ENCODE data around the gene TM4SF5.

Gene TM4SF5

DNA sequence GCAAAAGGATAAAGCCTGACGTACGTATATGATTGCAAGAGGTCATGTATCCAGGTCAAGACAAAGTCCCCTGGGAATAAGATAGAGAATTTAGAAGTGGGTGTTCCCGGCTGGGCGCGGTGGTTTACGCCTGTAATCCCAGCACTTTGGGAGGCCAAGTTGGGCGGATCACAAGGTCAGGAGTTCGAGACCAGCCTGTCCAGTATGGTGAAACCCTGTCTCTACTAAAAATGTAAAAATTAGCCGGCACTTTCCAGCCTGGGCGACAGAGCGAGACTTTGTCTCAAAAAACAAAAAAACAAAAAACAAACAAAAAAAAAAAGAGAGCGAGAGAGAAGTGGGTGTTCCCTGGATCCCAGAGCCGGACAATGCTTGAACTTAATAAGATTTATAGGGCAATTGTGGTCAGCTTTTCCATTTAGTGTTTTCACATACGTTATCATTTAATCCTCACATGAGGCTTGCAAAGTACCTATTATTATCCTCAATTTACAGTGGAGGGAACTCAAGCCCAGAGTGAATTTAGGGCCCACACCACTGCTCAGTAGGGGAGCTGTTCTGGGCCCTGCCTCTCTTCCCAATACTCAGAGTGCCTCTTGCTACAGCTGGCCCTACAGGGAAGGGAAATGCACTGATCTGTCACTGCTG lies 16.6 kb downstream of the TM4SF5 start:
- Histone ChIP-seq H4K8ac (ENCODE audit: low read depth, low read length) (no peak overlapping the region), H3K14ac (ENCODE audit: low read length) (no peak overlapping the region), H3K4me1 (ENCODE audit: control insufficient read depth in 1 of 2, insufficient read depth in 2 of 2, low read length in 2 of 2) (peaks cover 6 to 8% of the 10 kb centered on the region in 2 experiments), H3K27me3 (ENCODE audit: insufficient read depth, low read length) (no peaks in the 10 kb centered on the region), H3K4ac (ENCODE audit: low read depth, low read length) (no peak overlapping the region), H3K4me2 (ENCODE audit: low read length) (peak overlapping the region; percentile 97), H3K9me3 (ENCODE audit: insufficient read depth, low read depth, low read length) (peaks cover 1% of the 10 kb centered on the region), H3K4me3 (ENCODE audit: low read depth, low read length) (no peak overlapping the region), H3K79me1 (ENCODE audit: low read length) (peaks cover 16% of the 10 kb centered on the region), H2AK5ac (ENCODE audit: low read length) (no peak overlapping the region), H2AFZ (ENCODE audit: insufficient read depth, low read length, poor library complexity) (no peak overlapping the region), H3K23ac (ENCODE audit: low read length) (no peak overlapping the region), H3K36me3 (ENCODE audit: control insufficient read depth in 1 of 2, insufficient read depth in 2 of 2, low read length in 2 of 2) (no peaks in the 10 kb centered on the region), H4K91ac (ENCODE audit: low read depth, low read length) (no peak overlapping the region), H3K79me2 (ENCODE audit: control insufficient read depth, insufficient read depth, low read length, poor library complexity) (peaks cover 11% of the 10 kb centered on the region), H3K27ac (ENCODE audit: low read depth, low read length) (no peak overlapping the region), H3K9ac (ENCODE audit: low read length) (no peak overlapping the region), H2BK120ac (ENCODE audit: insufficient read depth, low read length, poor library complexity) (no peak overlapping the region), H3K18ac (ENCODE audit: low read length) (no peak overlapping the region), H2BK5ac (ENCODE audit: low read depth, low read length, poor library complexity) (no peak overlapping the region), H4K12ac (ENCODE audit: low read depth, low read length) (peak overlapping the region; percentile 13), H2BK12ac (ENCODE audit: low read length) (no peak overlapping the region)
- no peak for DNase-seq
- WGBS (ENCODE audit: extremely low coverage, insufficient coverage, insufficient read length) = no CpG with 5 or more reads among the region's 14 CpGs

DNA sequence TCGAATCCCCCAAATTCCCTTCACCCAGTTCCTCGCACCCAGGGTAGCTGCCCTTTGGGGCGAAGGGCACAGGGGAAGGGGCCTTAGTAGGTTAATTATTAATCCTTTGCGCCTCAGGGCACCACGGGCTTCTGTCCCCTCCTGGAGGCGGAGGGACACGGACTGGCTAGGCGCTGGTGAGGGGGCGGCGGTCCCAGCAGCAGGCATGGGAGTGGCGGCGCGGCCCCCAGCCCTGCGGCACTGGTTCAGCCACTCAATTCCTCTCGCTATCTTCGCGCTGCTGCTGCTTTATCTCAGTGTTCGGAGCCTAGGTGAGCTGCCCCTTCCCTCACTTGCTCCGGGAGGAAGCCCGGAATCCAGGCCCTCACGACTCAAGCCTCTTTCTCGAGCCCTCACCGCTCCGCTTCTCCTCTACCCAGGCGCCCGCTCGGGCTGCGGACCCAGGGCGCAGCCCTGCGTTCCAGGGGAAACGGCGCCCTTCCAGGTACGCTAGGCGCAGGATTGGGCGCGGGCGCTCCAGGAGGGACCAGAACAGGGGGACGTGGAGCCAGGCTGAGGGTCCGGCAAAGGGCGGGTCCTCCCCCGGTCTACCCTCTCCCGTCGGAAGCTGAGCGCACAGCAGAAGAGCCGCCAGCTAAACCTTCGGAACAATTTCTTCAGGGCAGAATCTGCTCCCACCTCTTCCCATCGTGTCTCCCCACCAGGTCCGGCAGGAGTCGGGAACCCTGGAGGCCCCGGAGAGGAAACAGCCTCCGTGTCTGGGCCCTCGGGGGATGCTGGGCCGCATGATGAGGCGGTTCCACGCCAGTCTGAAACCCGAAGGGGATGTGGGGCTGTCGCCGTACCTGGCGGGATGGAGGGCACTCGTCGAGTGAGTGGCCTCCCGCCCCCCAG lies 17.4 kb downstream of the TM4SF5 start, which contains the start of gene GLTPD2:
Gene GLTPD2 (plus strand): TSS at position 158 of the 894 bp plus-strand sequence. CDS start 48 bp downstream, at position 206.
- Histone ChIP-seq H4K8ac (ENCODE audit: low read depth, low read length) (peak within 1 kb of the TSS; percentile 97), H3K27me3 (ENCODE audit: insufficient read depth, low read length) (no peaks in the 10 kb centered on the region), H3K9ac (ENCODE audit: low read length) (peak within 1 kb of the TSS; percentile 75), H3K9me3 (ENCODE audit: insufficient read depth, low read depth, low read length) (peaks cover 1% of the 10 kb centered on the region), H3K18ac (ENCODE audit: low read length) (peak within 1 kb of the TSS; percentile 95), H3K4me2 (ENCODE audit: low read length) (peak within 1 kb of the TSS; percentile 97), H2BK12ac (ENCODE audit: low read length) (peak within 1 kb of the TSS; percentile 73), H3K79me1 (ENCODE audit: low read length) (peaks cover 16% of the 10 kb centered on the region), H2AK5ac (ENCODE audit: low read length) (peak within 1 kb of the TSS; percentile 39), H3K4me3 (ENCODE audit: low read depth, low read length) (peak within 1 kb of the TSS; percentile 88), H3K79me2 (ENCODE audit: control insufficient read depth, insufficient read depth, low read length, poor library complexity) (peaks cover 11% of the 10 kb centered on the region), H3K36me3 (ENCODE audit: control insufficient read depth in 1 of 2, insufficient read depth in 2 of 2, low read length in 2 of 2) (no peaks in the 10 kb centered on the region), H3K14ac (ENCODE audit: low read length) (peak within 1 kb of the TSS; percentile 95), H4K12ac (ENCODE audit: low read depth, low read length) (peak within 1 kb of the TSS; percentile 13), H2BK5ac (ENCODE audit: low read depth, low read length, poor library complexity) (peak within 1 kb of the TSS; percentile 94), H2BK120ac (ENCODE audit: insufficient read depth, low read length, poor library complexity) (peak within 1 kb of the TSS; percentile 93), H3K4ac (ENCODE audit: low read depth, low read length) (peak within 1 kb of the TSS; percentile 78), H3K4me1 (ENCODE audit: control insufficient read depth in 1 of 2, insufficient read depth in 2 of 2, low read length in 2 of 2) (peaks cover 6 to 8% of the 10 kb centered on the region in 2 experiments), H2AFZ (ENCODE audit: insufficient read depth, low read length, poor library complexity) (peak within 1 kb of the TSS; percentile 81), H3K23ac (ENCODE audit: low read length) (no peak within 1 kb of the TSS), H4K91ac (ENCODE audit: low read depth, low read length) (peak within 1 kb of the TSS; percentile 97), H3K27ac (ENCODE audit: low read depth, low read length) (peak within 1 kb of the TSS; percentile 97)
- no CpG with 5 or more reads among the region's 62 CpGs for WGBS (ENCODE audit: extremely low coverage, insufficient coverage, insufficient read length)
- DNase-seq = peak in 1 of 2 donors; percentile 29

DNA sequence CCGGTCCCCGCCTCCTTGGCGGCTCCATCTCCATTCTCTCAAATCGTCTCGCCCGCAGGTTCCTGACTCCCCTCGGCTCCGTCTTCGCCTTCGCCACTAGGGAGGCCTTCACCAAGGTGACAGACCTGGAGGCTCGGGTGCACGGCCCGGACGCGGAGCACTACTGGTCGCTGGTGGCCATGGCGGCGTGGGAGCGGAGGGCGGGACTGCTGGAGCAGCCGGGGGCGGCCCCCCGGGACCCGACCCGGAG lies 17.9 kb downstream of the TM4SF5 start:
- H3K36me3 ChIP-seq (ENCODE audit: control insufficient read depth in 1 of 2, insufficient read depth in 2 of 2, low read length in 2 of 2) = no peaks in the 10 kb centered on the region
- H2AK5ac ChIP-seq (ENCODE audit: low read length) = peak overlapping the region; percentile 39
- H2BK5ac ChIP-seq (ENCODE audit: low read depth, low read length, poor library complexity) = peak overlapping the region; percentile 94
- H3K23ac ChIP-seq (ENCODE audit: low read length) = no peak overlapping the region
- H3K4me1 ChIP-seq (ENCODE audit: control insufficient read depth in 1 of 2, insufficient read depth in 2 of 2, low read length in 2 of 2) = peaks cover 6 to 8% of the 10 kb centered on the region in 2 experiments
- H2BK120ac ChIP-seq (ENCODE audit: insufficient read depth, low read length, poor library complexity) = peak overlapping the region; percentile 93
- H2AFZ ChIP-seq (ENCODE audit: insufficient read depth, low read length, poor library complexity) = peak overlapping the region; percentile 81
- peak overlapping the region; percentile 88 for H3K4me3 ChIP-seq (ENCODE audit: low read depth, low read length)
- peaks cover 16% of the 10 kb centered on the region for H3K79me1 ChIP-seq (ENCODE audit: low read length)
- no peaks in the 10 kb centered on the region for H3K27me3 ChIP-seq (ENCODE audit: insufficient read depth, low read length)
- peak overlapping the region; percentile 97 for H3K27ac ChIP-seq (ENCODE audit: low read depth, low read length)
- peak overlapping the region; percentile 97 for H4K8ac ChIP-seq (ENCODE audit: low read depth, low read length)
- H3K9ac ChIP-seq (ENCODE audit: low read length) = peak overlapping the region; percentile 75
- H3K79me2 ChIP-seq (ENCODE audit: control insufficient read depth, insufficient read depth, low read length, poor library complexity) = peaks cover 11% of the 10 kb centered on the region
- DNase-seq = peak in 1 of 2 donors; percentile 74
- no peaks in the 10 kb centered on the region for H3K9me3 ChIP-seq (ENCODE audit: insufficient read depth, low read depth, low read length)
- peak overlapping the region; percentile 97 for H4K91ac ChIP-seq (ENCODE audit: low read depth, low read length)
- H3K4ac ChIP-seq (ENCODE audit: low read depth, low read length) = peak overlapping the region; percentile 78
- no CpG with 5 or more reads among the region's 25 CpGs for WGBS (ENCODE audit: extremely low coverage, insufficient coverage, insufficient read length)
- H2BK12ac ChIP-seq (ENCODE audit: low read length) = peak overlapping the region; percentile 73
- peak overlapping the region; percentile 95 for H3K14ac ChIP-seq (ENCODE audit: low read length)
- H3K4me2 ChIP-seq (ENCODE audit: low read length) = peak overlapping the region; percentile 97
- peak overlapping the region; percentile 95 for H3K18ac ChIP-seq (ENCODE audit: low read length)
- peak overlapping the region; percentile 13 for H4K12ac ChIP-seq (ENCODE audit: low read depth, low read length)

DNA sequence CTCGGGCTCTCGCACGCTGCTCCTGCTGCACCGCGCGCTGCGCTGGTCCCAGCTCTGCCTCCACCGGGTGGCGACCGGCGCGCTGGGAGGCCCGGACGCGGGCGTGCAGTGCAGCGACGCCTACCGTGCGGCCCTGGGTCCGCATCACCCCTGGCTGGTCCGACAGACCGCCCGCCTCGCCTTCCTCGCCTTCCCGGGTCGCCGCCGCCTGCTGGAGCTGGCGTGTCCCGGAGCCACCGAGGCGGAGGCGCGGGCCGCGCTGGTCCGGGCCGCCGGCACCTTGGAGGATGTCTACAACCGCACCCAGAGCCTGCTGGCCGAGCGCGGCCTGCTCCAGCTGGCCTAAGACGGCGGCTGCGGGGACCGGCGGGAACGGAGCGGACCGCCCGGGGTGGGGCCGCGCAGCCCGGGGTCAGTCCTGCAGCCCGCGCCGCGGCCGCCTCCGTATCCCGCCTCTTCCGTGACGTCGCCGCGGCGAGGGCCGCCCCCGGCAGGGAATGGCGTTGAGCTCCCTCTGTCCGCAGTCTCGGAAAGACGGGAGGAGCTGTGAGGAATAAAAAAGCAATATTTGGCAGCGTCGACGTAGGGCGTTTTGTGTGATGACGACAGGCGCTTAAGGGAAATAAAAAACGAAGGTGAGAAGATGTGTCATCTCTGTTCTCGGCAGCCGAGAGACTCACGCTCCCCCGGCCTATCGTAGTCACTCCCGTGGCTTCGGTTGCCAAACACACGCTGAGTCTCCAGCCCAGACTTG lies 18.4 kb downstream of the TM4SF5 start:
- Histone ChIP-seq H4K8ac (ENCODE audit: low read depth, low read length) (peak overlapping the region; percentile 97), H2AFZ (ENCODE audit: insufficient read depth, low read length, poor library complexity) (peak overlapping the region; percentile 85), H3K9me3 (ENCODE audit: insufficient read depth, low read depth, low read length) (no peaks in the 10 kb centered on the region), H3K4me2 (ENCODE audit: low read length) (peak overlapping the region; percentile 97), H3K9ac (ENCODE audit: low read length) (peak overlapping the region; percentile 97), H4K91ac (ENCODE audit: low read depth, low read length) (peak overlapping the region; percentile 97), H4K12ac (ENCODE audit: low read depth, low read length) (peak overlapping the region; percentile 97), H2BK12ac (ENCODE audit: low read length) (peak overlapping the region; percentile 30), H3K79me1 (ENCODE audit: low read length) (peaks cover 16% of the 10 kb centered on the region), H3K4me3 (ENCODE audit: low read depth, low read length) (peak overlapping the region; percentile 88), H3K27me3 (ENCODE audit: insufficient read depth, low read length) (no peaks in the 10 kb centered on the region), H3K79me2 (ENCODE audit: control insufficient read depth, insufficient read depth, low read length, poor library complexity) (peaks cover 11% of the 10 kb centered on the region), H2BK5ac (ENCODE audit: low read depth, low read length, poor library complexity) (peak overlapping the region; percentile 94), H2AK5ac (ENCODE audit: low read length) (no peak overlapping the region), H3K23ac (ENCODE audit: low read length) (no peak overlapping the region), H3K4ac (ENCODE audit: low read depth, low read length) (peak overlapping the region; percentile 78), H3K18ac (ENCODE audit: low read length) (peak overlapping the region; percentile 95), H3K14ac (ENCODE audit: low read length) (peak overlapping the region; percentile 95), H3K36me3 (ENCODE audit: control insufficient read depth in 1 of 2, insufficient read depth in 2 of 2, low read length in 2 of 2) (no peaks in the 10 kb centered on the region), H2BK120ac (ENCODE audit: insufficient read depth, low read length, poor library complexity) (peak overlapping the region; percentile 93), H3K27ac (ENCODE audit: low read depth, low read length) (peak overlapping the region; percentile 97), H3K4me1 (ENCODE audit: control insufficient read depth in 1 of 2, insufficient read depth in 2 of 2, low read length in 2 of 2) (peaks cover 6 to 8% of the 10 kb centered on the region in 2 experiments)
- DNase-seq = peak; percentile 83 to 88
- no CpG with 5 or more reads among the region's 91 CpGs for WGBS (ENCODE audit: extremely low coverage, insufficient coverage, insufficient read length)

All from trophoblast cell (in vitro differentiated cells and primary cell).